GM23248 (cell line): ENCODE data around the gene PPP2R2B. TPM values are rescaled to one million over a fixed set of nuclear protein-coding genes. Genes with fewer than 3 reads are reported as not detected.

ENCODE experiments used
- DNase-seq: peaks from one replicate; pipeline ENCODE4 v3.0.0-alpha.2; 2015
- H2AFZ ChIP-seq: fragments of 200-600 bp; sonication (generic); 2 replicates; pipeline ENCODE4 v1.6.1; 2016; ENCODE audit warnings: antibody characterized with exemption
- H3F3A ChIP-seq: fragments of 200-600 bp; sonication (generic); 2 replicates; pipeline ENCODE4 v1.6.1; 2016; ENCODE audit warnings: mild to moderate bottlenecking, antibody characterized with exemption, mixed run types; ENCODE audit not compliant: insufficient read depth
- H3K27ac ChIP-seq: fragments of 200-600 bp; sonication (generic); 2 replicates; pipeline ENCODE4 v1.5.1; 2016; ENCODE audit warnings: mild to moderate bottlenecking
- H3K27me3 ChIP-seq: fragments of 200-600 bp; sonication (generic); replicated peaks from 2 replicates; pipeline ENCODE4 v1.6.1; 2016; ENCODE audit warnings: mild to moderate bottlenecking; ENCODE audit not compliant: insufficient read depth
- H3K36me3 ChIP-seq: fragments of 200-600 bp; sonication (generic); 2 replicates; pipeline ENCODE4 v1.6.1; 2016; ENCODE audit warnings: low read depth, mild to moderate bottlenecking
- H3K4me1 ChIP-seq: fragments of 200-600 bp; sonication (generic); 2 replicates; pipeline ENCODE4 v1.6.1; 2016; ENCODE audit warnings: mild to moderate bottlenecking; ENCODE audit not compliant: insufficient read depth
- H3K4me2 ChIP-seq: fragments of 200-600 bp; sonication (generic); one replicate; pipeline ENCODE4 v1.6.1; 2016; ENCODE audit warnings: mild to moderate bottlenecking; ENCODE audit not compliant: unreplicated experiment
- H3K4me3 ChIP-seq: fragments of 200-600 bp; sonication (generic); 2 replicates; pipeline ENCODE4 v1.5.1; 2016; ENCODE audit warnings: mild to moderate bottlenecking
- H3K79me2 ChIP-seq: fragments of 200-600 bp; sonication (generic); 2 replicates; pipeline ENCODE4 v1.6.1; 2016; ENCODE audit warnings: mild to moderate bottlenecking; ENCODE audit not compliant: insufficient read depth
- H3K9ac ChIP-seq: fragments of 200-600 bp; sonication (generic); 2 replicates; pipeline ENCODE4 v1.6.1; 2016; ENCODE audit warnings: mild to moderate bottlenecking
- H3K9me2 ChIP-seq: fragments of 200-600 bp; sonication (generic); 2 replicates; pipeline ENCODE4 v1.6.1; 2016; ENCODE audit warnings: mixed run types, mild to moderate bottlenecking, moderate library complexity; ENCODE audit not compliant: insufficient read depth
- H3K9me3 ChIP-seq: fragments of 200-600 bp; sonication (generic); one replicate; pipeline ENCODE4 v1.6.1; 2017; ENCODE audit warnings: low read depth
- H4K20me1 ChIP-seq: fragments of 200-600 bp; sonication (generic); 2 replicates; pipeline ENCODE4 v1.6.0; 2016; ENCODE audit not compliant: insufficient read depth
- EZH2 ChIP-seq: fragments of 200-600 bp; sonication (generic); IDR thresholded peaks from 2 replicates; pipeline ENCODE4 v1.6.1; 2018; ENCODE audit warnings: antibody characterized with exemption, mild to moderate bottlenecking; ENCODE audit not compliant: insufficient read depth, poor library complexity, severe bottlenecking
- EZH2phosphoT487 ChIP-seq: fragments of 200-600 bp; sonication (generic); IDR thresholded peaks from 2 replicates; pipeline ENCODE4 v1.6.1; 2018; ENCODE audit warnings: antibody characterized with exemption, moderate library complexity, mild to moderate bottlenecking, low read depth; ENCODE audit not compliant: insufficient read depth
- WGBS, 2 experiments: methylation state at CpG; one replicate each; pipeline ENCODE4 v1.1.6; 2015 to 2017; ENCODE audit warnings: low lambda C conversion rate in 2 of 2, low coverage in 1 of 2; ENCODE audit errors: missing lambda C conversion rate in 2 of 2; 5-methylcytosine and 5-hydroxymethylcytosine counted together
- in situ Hi-C: fragments of 300-500 bp; cut with MboI; formaldehyde crosslinking; loops from 2 replicates; pipeline ENCODE4 v1.15.0; 2020
- polyA plus RNA-seq: library from polyadenylated mRNA; unstranded; fragments of >200 nt; fragmentation: Nextera tagmentation; extraction: Ambion mirVana; gene quantifications from 2 replicates; pipeline ENCODE4 v1.2.1, GENCODE V29; 2016
- total RNA-seq: library from RNA; depleted of rRNA; stranded (reverse); fragments of >200 nt; shearing (Covaris generic); gene quantifications from 2 replicates; pipeline ENCODE4 v1.2.3, GENCODE V29; 2014

PPP2R2B gene
- total and polyA plus RNA-seq, 2 experiments from 2014 or later: 0.11 to 0.28 TPM

GRCh38 chr5:146789712-146790653, 88.6 kb downstream of the PPP2R2B start:
- Histone ChIP-seq H2AFZ (no peak overlapping the region), H3K9me2 (no peaks in the 10 kb centered on the region), H3K27me3 (no peaks in the 10 kb centered on the region), H3K4me1 (no peaks in the 10 kb centered on the region), H4K20me1 (no peaks in the 10 kb centered on the region), H3K9me3 (no peaks in the 10 kb centered on the region), H3K4me2 (no peak overlapping the region), H3K79me2 (no peaks in the 10 kb centered on the region), H3F3A (no peaks in the 10 kb centered on the region), H3K4me3 (no peak overlapping the region), H3K9ac (no peak overlapping the region), H3K27ac (no peak overlapping the region), H3K36me3 (no peaks in the 10 kb centered on the region)
- DNase-seq: no peak
- 29 to 40% methylated on average over 6 of the region's 6 CpGs for WGBS, 2 experiments
- TF ChIP-seq EZH2 (no peak), EZH2phosphoT487 (no peak)
- in situ Hi-C loops: no loop called here

GRCh38 chr5:146788898-146789297, 89.7 kb downstream of the PPP2R2B start:
- DNase-seq: no peak
- H3K4me3 ChIP-seq: no peak overlapping the region
- no peaks in the 10 kb centered on the region for H3F3A ChIP-seq
- no peaks in the 10 kb centered on the region for H4K20me1 ChIP-seq
- no peak overlapping the region for H3K4me2 ChIP-seq
- no peak overlapping the region for H3K9ac ChIP-seq
- H3K9me3 ChIP-seq: no peaks in the 10 kb centered on the region
- H3K79me2 ChIP-seq: no peaks in the 10 kb centered on the region
- TF ChIP-seq EZH2phosphoT487: no peak
- no peak for TF ChIP-seq EZH2
- 26 to 31% methylated on average over 2 of the region's 2 CpGs for WGBS, 2 experiments
- no peaks in the 10 kb centered on the region for H3K36me3 ChIP-seq
- H3K27me3 ChIP-seq: no peaks in the 10 kb centered on the region
- no peaks in the 10 kb centered on the region for H3K9me2 ChIP-seq
- no peak overlapping the region for H2AFZ ChIP-seq
- in situ Hi-C loops: no loop called here
- no peaks in the 10 kb centered on the region for H3K4me1 ChIP-seq
- H3K27ac ChIP-seq: no peak overlapping the region

- 32 to 47% methylated on average over 3 of the region's 3 CpGs for WGBS, 2 experiments
- Histone ChIP-seq H3K36me3 (no peaks in the 10 kb centered on the region), H3K79me2 (no peaks in the 10 kb centered on the region), H2AFZ (no peak overlapping the region), H4K20me1 (no peaks in the 10 kb centered on the region), H3K4me3 (no peak overlapping the region), H3F3A (no peaks in the 10 kb centered on the region), H3K9ac (no peak overlapping the region), H3K4me1 (no peaks in the 10 kb centered on the region), H3K9me3 (no peaks in the 10 kb centered on the region), H3K27me3 (no peaks in the 10 kb centered on the region), H3K4me2 (no peak overlapping the region), H3K27ac (no peak overlapping the region), H3K9me2 (no peaks in the 10 kb centered on the region)
- no peak for TF ChIP-seq EZH2
- no peak for TF ChIP-seq EZH2phosphoT487
- in situ Hi-C loops: no loop called here
- DNase-seq: no peak
These were observed 93.5 kb downstream of the PPP2R2B start for GRCh38 chr5:146785065-146785464.

GRCh38 chr5:146781157-146781556, 97.4 kb downstream of the PPP2R2B start:
- no peaks in the 10 kb centered on the region for H3K4me1 ChIP-seq
- no peak overlapping the region for H3K4me2 ChIP-seq
- H3K27ac ChIP-seq: no peak overlapping the region
- no peak overlapping the region for H3K9ac ChIP-seq
- no peak for DNase-seq
- H3K27me3 ChIP-seq: no peaks in the 10 kb centered on the region
- H3K36me3 ChIP-seq: no peaks in the 10 kb centered on the region
- in situ Hi-C loops: no loop called here
- no peak overlapping the region for H3K4me3 ChIP-seq
- no peaks in the 10 kb centered on the region for H3K79me2 ChIP-seq
- WGBS, 2 experiments: 36 to 38% methylated on average over 2 of the region's 2 CpGs
- H4K20me1 ChIP-seq: no peaks in the 10 kb centered on the region
- TF ChIP-seq EZH2phosphoT487 (no peak), EZH2 (no peak)
- H3F3A ChIP-seq: no peaks in the 10 kb centered on the region
- H3K9me3 ChIP-seq: no peaks in the 10 kb centered on the region
- H3K9me2 ChIP-seq: no peaks in the 10 kb centered on the region
- H2AFZ ChIP-seq: no peak overlapping the region
